HG03469 (cell line): ENCODE data around the gene RNF7.
"Not testable (repeated sequence)": the region's sequence is repeated elsewhere in the genome, so short reads cannot be mapped to it uniquely, and the experiment has no call there.

ENCODE experiments used
- ATAC-seq: cut with Tn5 transposase; IDR thresholded peaks from one replicate; pipeline ENCODE4 v1.9.1; 2021; ENCODE audit warnings: mild to moderate bottlenecking, moderate library complexity, moderate number of reproducible peaks; ENCODE audit not compliant: unreplicated experiment

Gene RNF7

GRCh38 chr3:141738022-141738890, at the start of gene RNF7:
Gene RNF7 (plus strand): TSS chr3:141738298. CDS start chr3:141738342, 44 bp downstream.
- peak; percentile 87 for ATAC-seq

GRCh38 chr3:141690431-141691072, 47.5 kb upstream of the RNF7 start:
- no peak for ATAC-seq

GRCh38 chr3:141691471-141691870, 46.6 kb upstream of the RNF7 start:
- not testable (repeated sequence) for ATAC-seq

GRCh38 chr3:141692973-141693372, 45.1 kb upstream of the RNF7 start:
- ATAC-seq, result not testable (repeated sequence)

GRCh38 chr3:141699324-141699723, 38.8 kb upstream of the RNF7 start:
- ATAC-seq, result no peak

GRCh38 chr3:141699897-141700296, 38.2 kb upstream of the RNF7 start:
- ATAC-seq, result no peak

- not testable (repeated sequence) for ATAC-seq
Observed at GRCh38 chr3:141703367-141703766, 34.7 kb upstream of the RNF7 start.

- no peak for ATAC-seq
Observed at GRCh38 chr3:141707741-141708203, 30.3 kb upstream of the RNF7 start.

GRCh38 chr3:141708367-141708766, 29.7 kb upstream of the RNF7 start:
- no peak for ATAC-seq

GRCh38 chr3:141709126-141709770, 28.9 kb upstream of the RNF7 start:
- ATAC-seq, result no peak

- no peak for ATAC-seq
Observed at GRCh38 chr3:141710121-141710520, 28.0 kb upstream of the RNF7 start.

GRCh38 chr3:141710888-141711616, 27.0 kb upstream of the RNF7 start:
- ATAC-seq, result no peak

GRCh38 chr3:141714671-141715070, 23.4 kb upstream of the RNF7 start:
- ATAC-seq, result no peak

- ATAC-seq, result no peak
Observed at GRCh38 chr3:141722081-141722480, 16.0 kb upstream of the RNF7 start.

- no peak for ATAC-seq
Observed at GRCh38 chr3:141722648-141723047, 15.4 kb upstream of the RNF7 start.

- ATAC-seq, result no peak
Observed at GRCh38 chr3:141723255-141723654, 14.8 kb upstream of the RNF7 start.

GRCh38 chr3:141724186-141724585, 13.9 kb upstream of the RNF7 start:
- ATAC-seq, result no peak

- ATAC-seq, result no peak
Observed at GRCh38 chr3:141725036-141725435, 13.1 kb upstream of the RNF7 start.

- ATAC-seq, result no peak
Observed at GRCh38 chr3:141726483-141726882, 11.6 kb upstream of the RNF7 start.

GRCh38 chr3:141728355-141728892, 9.7 kb upstream of the RNF7 start:
- ATAC-seq, result no peak

GRCh38 chr3:141729240-141729639, 8.9 kb upstream of the RNF7 start:
- no peak for ATAC-seq
